Gastrocnemius medialis (tissue), 4 donors: ENCODE results near the gene PRKACA. TPM values are rescaled to one million over a fixed set of nuclear protein-coding genes. Genes with fewer than 3 reads are reported as not detected.

Source experiments
- ATAC-seq, 2 donors: fragments of 150-250 bp; one replicate each; pipeline ENCODE4 v1.9.1; 2016
- DNase-seq, 2 donors: peaks; one replicate each; pipeline ENCODE4 v3.0.0-alpha.2; 2019
- H3K27ac ChIP-seq, 4 donors: fragments of 200-600 bp; sonication (generic); 1 replicate in 1 of 4; 2 replicates in 3 of 4; pipeline ENCODE4 v1.5.1; 2016 to 2018; ENCODE audit warnings: mild to moderate bottlenecking in 2 of 4, moderate library complexity in 1 of 4
- H3K27me3 ChIP-seq, 3 donors: fragments of 200-600 bp; sonication (generic) in 2 of 3; 1 replicate in 1 of 3; 2 replicates in 2 of 3; pipeline versions ENCODE4 v1.5.1 to v1.6.0; 2016 to 2019; ENCODE audit warnings: mild to moderate bottlenecking in 1 of 3, moderate library complexity in 1 of 3
- H3K36me3 ChIP-seq, 2 donors: fragments of 200-600 bp; sonication (generic) in 1 of 2; one replicate each; pipeline ENCODE4 v1.5.1; 2017 to 2018
- H3K4me1 ChIP-seq, 2 donors: fragments of 200-600 bp; sonication (generic) in 1 of 2; one replicate each; pipeline ENCODE4 v1.5.1; 2016 to 2017; ENCODE audit warnings: mild to moderate bottlenecking in 2 of 2
- H3K4me3 ChIP-seq, 4 donors: fragments of 200-600 bp; sonication (generic) in 3 of 4; 1 replicate in 1 of 4; 2 replicates in 3 of 4; pipeline ENCODE4 v1.5.1; 2016 to 2019; ENCODE audit warnings: mild to moderate bottlenecking in 2 of 4
- H3K9me3 ChIP-seq, 3 donors: fragments of 200-600 bp; sonication (generic) in 2 of 3; 1 replicate in 1 of 3; 2 replicates in 2 of 3; pipeline ENCODE4 v1.5.1; 2016 to 2019
- CTCF ChIP-seq, 5 experiments: fragments of 450-650 bp in 3 of 5; fragments of 200-600 bp in 2 of 5; sonication (generic) in 2 of 5; IDR thresholded peaks in 4 of 5; conservative IDR thresholded peaks in 1 of 5; 1 replicate in 4 of 5; 2 replicates in 1 of 5; pipeline ENCODE4 v1.5.1; 2016 to 2019; ENCODE audit warnings: antibody characterized with exemption in 5 of 5, mild to moderate bottlenecking in 3 of 5, moderate library complexity in 3 of 5
- POLR2A ChIP-seq, 2 donors: fragments of 450-650 bp; IDR thresholded peaks; one replicate each; pipeline ENCODE4 v1.6.1; 2017; ENCODE audit warnings: antibody characterized with exemption in 2 of 2, mild to moderate bottlenecking in 2 of 2, moderate library complexity in 2 of 2
- in situ Hi-C, 4 donors: fragments of 200-750 bp; cut with MboI; loops; one replicate each; pipeline versions ENCODE4 v1.15.0 to v1.8.0; 2017; ENCODE audit warnings: low sequenced_read_pairs in 4 of 4
- intact Hi-C: fragments of 100-400 bp; cut with DNase I; formaldehyde crosslinking; loops from one replicate; pipeline ENCODE4 v1.15.1; 2023; ENCODE audit warnings: low total_unique reads
- total RNA-seq, 4 donors: library from RNA; depleted of rRNA; stranded (reverse); fragments of >200 nt; gene quantifications; one replicate each; pipeline versions ENCODE4 v1.1.0 to v1.2.3, GENCODE V29; 2016

The PRKACA gene
- total RNA-seq, 4 donors from 2014 or later: 74.7 to 180 (median 147) TPM

GRCh38 chr19:14164082-14164481 lies 46.5 kb upstream of the PRKACA start:
- TF ChIP-seq POLR2A (IDR thresholded peaks at IDR 0.05) (no peak), CTCF (IDR thresholded peaks at IDR 0.05 in 4 of 5, conservative IDR thresholded peaks at IDR 0.05 in 1 of 5) (no peak)
- intact Hi-C loops: no loop called here
- Histone ChIP-seq H3K9me3 (no peaks in the 10 kb centered on the region), H3K4me3 (no peak overlapping the region), H3K27me3 (peaks cover 0 to 33% (median 7%) of the 10 kb centered on the region in 3 donors), H3K27ac (no peak overlapping the region), H3K36me3 (no peaks in the 10 kb centered on the region), H3K4me1 (no peaks in the 10 kb centered on the region)
- DNase-seq: no peak
- in situ Hi-C loops: no loop called here
- ATAC-seq: no peak

GRCh38 chr19:14162871-14163297 lies 45.3 kb upstream of the PRKACA start:
- H3K4me3 ChIP-seq: no peak overlapping the region
- TF ChIP-seq CTCF (IDR thresholded peaks at IDR 0.05 in 4 of 5, conservative IDR thresholded peaks at IDR 0.05 in 1 of 5) (no peak), POLR2A (IDR thresholded peaks at IDR 0.05) (no peak)
- no peaks in the 10 kb centered on the region for H3K4me1 ChIP-seq
- H3K27ac ChIP-seq: no peak overlapping the region
- in situ Hi-C loops (no loop called here), intact Hi-C loops (no loop called here)
- DNase-seq (no peak), ATAC-seq (no peak)
- H3K27me3 ChIP-seq: peaks cover 0 to 33% (median 7%) of the 10 kb centered on the region in 3 donors
- no peaks in the 10 kb centered on the region for H3K36me3 ChIP-seq
- no peaks in the 10 kb centered on the region for H3K9me3 ChIP-seq

- intact Hi-C loops: no loop called here
- no peak overlapping the region for H3K4me3 ChIP-seq
- H3K36me3 ChIP-seq: no peaks in the 10 kb centered on the region
Measured at GRCh38 chr19:14161305-14161704, 43.7 kb upstream of the PRKACA start.

GRCh38 chr19:14160017-14160703 lies 42.6 kb upstream of the PRKACA start:
- in situ Hi-C loops: no loop called here
- no peaks in the 10 kb centered on the region for H3K9me3 ChIP-seq

More at GRCh38 chr19:14161305-14161704, 43.7 kb upstream of the PRKACA start:
- TF ChIP-seq POLR2A (IDR thresholded peaks at IDR 0.05): no peak
- in situ Hi-C loops: no loop called here
- no peak for DNase-seq
- ATAC-seq: no peak
- Histone ChIP-seq H3K4me1 (no peaks in the 10 kb centered on the region), H3K27me3 (peaks cover 0 to 21% (median 4%) of the 10 kb centered on the region in 3 donors), H3K27ac (no peak overlapping the region), H3K9me3 (no peaks in the 10 kb centered on the region)

More at GRCh38 chr19:14160017-14160703, 42.6 kb upstream of the PRKACA start:
- intact Hi-C loops: no loop called here
- Histone ChIP-seq H3K27ac (no peak overlapping the region), H3K27me3 (peaks cover 0 to 11% (median 4%) of the 10 kb centered on the region in 3 donors), H3K4me3 (no peak overlapping the region), H3K4me1 (no peaks in the 10 kb centered on the region), H3K36me3 (no peaks in the 10 kb centered on the region)
- no peak for TF ChIP-seq CTCF (IDR thresholded peaks at IDR 0.05 in 4 of 5, conservative IDR thresholded peaks at IDR 0.05 in 1 of 5)
- TF ChIP-seq POLR2A (IDR thresholded peaks at IDR 0.05): no peak
- DNase-seq: no peak
- ATAC-seq: no peak
